ENCODE results near the gene CCNE1.

Gene CCNE1

DNA sequence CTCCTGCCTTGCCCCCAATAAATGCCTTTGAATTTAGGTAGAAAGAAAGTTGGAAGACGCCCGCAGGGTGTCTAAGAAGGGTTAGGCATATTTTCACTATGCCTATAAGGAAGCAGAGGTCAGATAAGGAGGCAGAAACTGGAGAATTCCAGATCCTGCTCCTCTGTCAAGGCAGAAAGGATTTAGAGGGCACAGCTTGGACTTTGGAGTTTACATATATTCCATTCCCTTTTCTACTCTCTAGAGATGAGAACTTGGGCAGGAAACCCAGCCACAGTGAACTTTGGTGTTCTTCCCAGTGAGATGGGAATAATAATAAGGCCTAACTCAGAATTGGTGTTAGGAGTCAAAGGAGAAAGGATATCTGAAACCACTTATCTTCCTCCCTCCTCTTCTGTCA is 37.4 kb downstream of the CCNE1 start:
- no peak for DNase-seq

DNA sequence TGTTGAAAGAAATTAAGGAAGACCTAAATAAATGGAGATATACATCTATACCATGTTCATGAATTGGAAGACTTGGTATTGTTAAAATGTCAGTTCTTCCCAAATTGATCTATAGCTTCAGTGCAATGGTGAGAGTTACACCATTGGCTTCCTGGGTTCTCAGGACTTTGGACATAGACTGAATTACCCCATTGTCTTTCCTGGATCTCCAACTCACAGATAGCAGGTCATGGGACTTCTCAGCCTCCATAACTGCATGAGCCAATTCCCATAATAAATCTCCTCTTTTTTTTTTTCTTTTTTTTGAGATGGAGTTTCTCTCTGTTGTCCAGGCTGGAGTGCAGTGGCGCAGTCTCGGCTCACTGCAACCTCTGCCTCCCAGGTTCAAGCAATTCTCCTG is 38.7 kb downstream of the CCNE1 start:
- DNase-seq = no peak

GRCh38 chr19:29851769-29852521 is 40.2 kb downstream of the CCNE1 start:
- DNase-seq = no peak

GRCh38 chr19:29854033-29854432 is 42.2 kb downstream of the CCNE1 start:
- no peak for DNase-seq

DNA sequence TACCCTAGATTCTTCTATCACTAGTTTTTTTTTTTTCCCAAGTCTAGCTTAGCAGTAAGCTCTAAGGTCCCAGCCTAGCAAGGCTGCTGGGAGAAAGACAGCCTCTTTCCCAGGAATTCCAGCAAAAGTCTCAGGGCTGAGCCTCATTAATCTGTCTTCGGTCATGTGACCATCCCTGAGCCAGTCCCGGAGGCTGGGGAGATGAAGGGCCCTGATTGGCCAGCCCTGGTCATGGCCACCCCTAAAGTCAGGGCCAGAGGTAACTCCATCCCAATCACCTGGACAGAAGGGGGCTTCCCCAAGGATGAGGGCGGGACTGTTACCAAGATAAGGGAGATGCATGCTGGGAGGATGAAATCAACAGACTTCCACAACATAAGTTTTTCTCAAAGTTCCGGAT is 43.3 kb downstream of the CCNE1 start:
- DNase-seq = no peak

DNA sequence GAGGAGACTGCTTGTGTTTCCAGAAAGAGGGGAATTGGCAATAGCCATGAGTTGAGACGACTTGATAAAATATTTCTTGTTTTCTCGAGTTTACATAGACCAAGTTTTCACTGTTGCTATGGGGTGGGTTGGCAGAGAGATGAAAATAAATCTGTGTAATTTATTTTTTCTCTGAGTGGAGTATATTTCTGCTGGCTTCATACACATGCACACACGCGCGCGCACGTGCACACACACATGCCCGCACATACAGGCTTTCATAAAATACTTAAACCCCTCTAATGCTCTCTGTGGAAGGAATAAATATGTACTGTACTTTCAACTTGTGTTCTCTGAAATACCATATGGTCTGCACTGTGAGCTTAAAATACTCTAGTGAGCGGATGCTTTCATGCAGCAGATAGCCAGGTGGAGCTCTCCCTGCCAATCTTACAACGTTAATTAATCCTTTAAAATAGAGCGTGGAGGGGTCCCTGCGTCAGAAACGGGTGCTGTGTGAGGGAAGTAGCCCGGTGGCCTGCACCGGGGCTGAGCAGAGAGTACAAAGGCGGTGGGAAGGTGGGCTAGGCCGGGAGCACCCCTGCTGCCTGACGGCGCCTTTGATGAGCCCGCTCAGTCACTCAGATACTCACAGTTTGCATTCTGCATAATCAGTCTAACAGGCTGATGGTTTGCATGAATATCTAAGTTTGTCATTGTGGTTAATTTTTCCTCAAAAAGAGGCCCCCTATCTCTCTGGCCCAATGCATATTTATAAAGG is 44.1 kb downstream of the CCNE1 start:
- DNase-seq = no peak

DNA sequence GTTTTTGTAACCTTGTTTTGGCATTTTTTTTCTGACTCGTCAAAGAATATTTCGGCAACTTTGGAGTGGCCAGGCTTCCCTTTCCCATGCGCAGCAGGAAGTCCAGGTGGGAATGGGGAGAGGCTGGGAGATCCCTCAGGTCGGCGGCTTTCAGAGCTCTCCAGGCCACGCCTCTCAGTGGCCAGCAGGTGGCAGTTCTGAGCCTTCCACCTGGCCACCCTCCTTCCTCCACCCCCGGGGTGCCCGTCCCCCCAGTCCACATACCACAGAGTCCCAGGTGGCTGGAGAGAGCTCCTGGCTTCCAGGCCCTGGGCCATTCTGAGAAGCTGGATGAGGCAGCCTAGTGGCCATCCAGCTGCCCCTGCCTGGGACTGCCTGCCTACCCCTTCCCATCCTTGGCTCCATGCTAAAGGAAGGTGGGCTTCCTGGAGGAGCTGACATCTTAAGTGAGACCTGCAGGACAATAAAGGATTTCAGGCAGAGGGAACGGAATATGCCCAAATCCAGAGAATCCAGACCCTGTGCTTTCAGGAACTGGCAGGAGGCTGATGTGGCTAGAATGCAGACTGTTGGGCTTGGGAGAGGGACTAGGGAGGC is 46.3 kb downstream of the CCNE1 start:
- no peak for DNase-seq

GRCh38 chr19:29858621-29859020 is 46.8 kb downstream of the CCNE1 start:
- no peak for DNase-seq

GRCh38 chr19:29860492-29860891 is 48.7 kb downstream of the CCNE1 start:
- no peak for DNase-seq

DNA sequence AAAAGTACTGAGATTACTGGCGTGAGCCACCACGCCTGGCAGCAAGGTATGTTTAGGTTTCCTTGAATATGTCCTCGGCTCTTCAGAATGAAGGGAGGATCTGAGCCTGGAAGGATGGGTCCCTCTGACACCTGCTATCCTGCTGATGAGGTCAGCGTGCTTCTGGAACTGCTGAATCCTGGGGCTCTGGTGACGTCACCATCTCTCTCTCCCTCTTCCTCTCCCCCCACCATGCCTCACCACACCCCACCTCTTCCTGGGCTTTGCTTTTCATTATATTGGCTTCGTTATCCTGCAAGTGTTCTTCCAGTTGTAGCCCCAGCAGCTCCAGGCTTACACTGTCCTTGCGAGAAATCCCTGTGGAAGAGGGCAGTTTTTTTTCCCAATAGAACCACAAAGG is 49.8 kb downstream of the CCNE1 start:
- no peak for DNase-seq

DNA sequence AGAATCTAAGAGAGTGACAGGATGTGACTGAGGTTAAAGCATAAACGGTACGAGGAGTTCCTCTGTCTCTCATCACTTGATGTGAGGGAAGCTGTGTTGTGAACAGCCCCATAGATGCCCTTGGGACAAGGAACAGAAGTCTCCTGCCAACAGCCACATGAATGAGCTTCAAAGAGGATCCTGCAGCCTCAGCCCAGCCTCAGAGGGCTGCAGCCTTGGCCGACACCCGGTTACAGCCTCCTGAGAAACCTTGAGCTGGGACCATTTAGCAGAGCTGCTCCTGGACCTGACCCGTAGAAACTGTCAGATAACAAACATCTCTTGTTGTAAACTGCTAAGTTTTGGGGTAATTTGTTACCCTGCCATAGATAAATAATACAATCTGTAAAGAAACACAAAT is 54.2 kb downstream of the CCNE1 start:
- DNase-seq = no peak

- DNase-seq = no peak
Measured at GRCh38 chr19:29867984-29868383, 56.2 kb downstream of the CCNE1 start.

GRCh38 chr19:29871143-29871542 is 59.4 kb downstream of the CCNE1 start:
- DNase-seq = no peak

DNA sequence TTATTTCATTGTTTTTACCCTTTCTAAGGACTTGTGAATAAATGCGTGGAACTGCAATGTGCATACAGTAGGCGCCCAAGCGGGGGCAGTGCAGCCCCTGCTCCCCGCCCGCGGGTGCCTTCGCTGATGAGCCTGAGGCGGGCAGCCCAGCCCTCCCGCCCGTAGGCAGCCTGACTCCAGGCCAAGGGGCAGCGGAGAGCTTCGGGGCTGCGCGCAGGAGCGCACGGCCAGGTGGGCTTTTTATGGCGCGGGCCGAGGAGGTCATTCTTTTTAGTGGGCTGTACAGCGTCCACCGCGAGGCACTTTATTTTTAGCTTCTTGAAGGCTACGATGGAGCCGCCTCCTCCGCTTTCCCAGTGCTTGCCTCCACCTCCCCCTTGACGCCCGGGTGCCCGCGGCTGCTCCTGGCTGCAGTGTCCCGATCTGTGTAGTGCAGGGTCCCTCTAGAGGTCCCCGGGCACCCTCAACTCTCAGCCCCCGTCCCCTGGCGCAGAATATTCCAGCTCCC is 60.5 kb downstream of the CCNE1 start:
- DNase-seq = no peak

DNA sequence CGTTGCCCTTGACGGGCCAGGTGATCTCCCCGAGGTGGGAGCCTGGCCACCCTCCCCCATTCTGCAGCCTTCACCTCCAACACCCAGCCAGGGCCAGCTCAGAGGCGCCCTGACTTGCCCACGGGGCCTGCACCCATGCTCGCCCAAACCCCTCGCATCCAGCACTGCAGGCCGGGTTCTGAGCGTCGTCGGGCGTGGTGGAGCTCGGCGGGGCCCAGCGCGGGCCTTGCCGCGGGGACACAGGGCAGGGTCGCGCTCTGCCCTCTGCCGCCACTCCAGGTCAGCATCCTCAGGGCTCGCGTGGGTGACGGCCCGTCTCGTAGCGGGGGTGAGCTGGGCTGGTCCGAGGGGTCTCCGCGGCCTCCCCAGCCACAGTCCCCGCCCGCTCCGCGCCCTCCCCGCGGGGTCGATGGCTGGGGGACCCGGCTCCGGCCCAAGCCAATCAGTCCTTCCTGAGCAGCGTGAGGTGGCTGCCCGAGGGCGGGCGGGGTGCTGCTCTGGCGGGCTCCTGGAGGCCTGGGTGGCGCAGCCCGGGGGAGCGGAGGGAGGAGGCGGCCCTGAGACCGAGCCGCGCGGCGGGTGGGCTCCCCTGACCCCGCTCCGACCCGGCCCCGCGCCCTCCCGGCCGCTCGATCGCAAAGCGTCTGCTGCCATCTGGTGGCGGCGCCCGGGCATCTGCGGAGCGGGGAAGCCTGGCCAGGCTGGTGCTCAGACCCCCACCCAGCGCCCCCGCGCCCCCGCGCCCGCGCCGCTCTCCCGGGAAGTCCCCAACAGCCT is 61.4 kb downstream of the CCNE1 start:
- no peak for DNase-seq
